Muscle of leg (tissue), 11 donors: ENCODE results near the gene TRAM2. TPM values are rescaled to one million over a fixed set of nuclear protein-coding genes. Genes with fewer than 3 reads are reported as not detected.
A peak's percentile ranks its signal among the peaks of the same experiment; 100 is the strongest.

ENCODE experiments used
- DNase-seq: peaks from one replicate; pipeline ENCODE4 v3.0.0; 2013
- H3K27ac ChIP-seq: one replicate; pipeline ENCODE4 v1.5.1; 2013; ENCODE audit warnings: mild to moderate bottlenecking, low read length, control low read depth
- H3K27me3 ChIP-seq: one replicate; pipeline ENCODE4 v1.6.1; 2013; ENCODE audit warnings: low read length; ENCODE audit not compliant: control insufficient read depth, insufficient read depth
- H3K36me3 ChIP-seq: one replicate; pipeline ENCODE4 v1.6.1; 2013; ENCODE audit warnings: low read length; ENCODE audit not compliant: control insufficient read depth, insufficient read depth
- H3K4me1 ChIP-seq: one replicate; pipeline ENCODE4 v1.6.1; 2013; ENCODE audit warnings: low read length; ENCODE audit not compliant: control insufficient read depth, insufficient read depth
- H3K4me3 ChIP-seq: one replicate; pipeline ENCODE4 v1.5.1; 2013; ENCODE audit warnings: low read length, control low read depth
- H3K9me3 ChIP-seq: replicated peaks from 2 replicates; pipeline ENCODE4 v1.6.1; 2013; ENCODE audit warnings: low read depth, low read length; ENCODE audit not compliant: control insufficient read depth
- WGBS: methylation state at CpG from one replicate; pipeline ENCODE4 v1.1.5; 2013; ENCODE audit warnings: missing lambda C conversion rate; ENCODE audit not compliant: insufficient coverage; 5-methylcytosine and 5-hydroxymethylcytosine counted together
- polyA plus RNA-seq, 8 donors: library from polyadenylated mRNA; unstranded; fragments of 120-200 nt; gene quantifications; one replicate each; pipeline versions ENCODE4 v1.2.1 to v1.2.3, GENCODE V29; 2013; ENCODE audit warnings: inconsistent platforms in 1 of 8, low replicate concordance in 1 of 8; ENCODE audit not compliant: insufficient read length in 8 of 8, insufficient read depth in 1 of 8
- total RNA-seq: library from RNA; stranded (reverse); fragments of 120-200 nt; gene quantifications from one replicate; pipeline ENCODE4 v1.2.4, GENCODE V29; 2013

The TRAM2 gene
- total and polyA plus RNA-seq, 9 donors, result 15.8 to 32.7 (median 21.6) TPM

- WGBS, result no CpG with 5 or more reads among the region's 5 CpGs
- Histone ChIP-seq H3K27me3 (no peaks in the 10 kb centered on the region), H3K27ac (peak overlapping the region; percentile 65), H3K4me1 (peaks cover 46% of the 10 kb centered on the region), H3K9me3 (no peaks in the 10 kb centered on the region), H3K36me3 (no peaks in the 10 kb centered on the region), H3K4me3 (no peak overlapping the region)
- peak; percentile 57 for DNase-seq
Observed at GRCh38 chr6:52555518-52556233, 21.2 kb downstream of the TRAM2 start.

- H3K36me3 ChIP-seq, result no peaks in the 10 kb centered on the region
- peak overlapping the region; percentile 7 for H3K27ac ChIP-seq
- DNase-seq, result no peak
- no peaks in the 10 kb centered on the region for H3K27me3 ChIP-seq
- no peaks in the 10 kb centered on the region for H3K9me3 ChIP-seq
- WGBS, result 91% methylated on average over 5 of the region's 6 CpGs
- no peak overlapping the region for H3K4me3 ChIP-seq
- peaks cover 51% of the 10 kb centered on the region for H3K4me1 ChIP-seq
Observed at GRCh38 chr6:52554684-52555280, 22.1 kb downstream of the TRAM2 start.

- peaks cover 2% of the 10 kb centered on the region for H3K36me3 ChIP-seq
- H3K27me3 ChIP-seq, result no peaks in the 10 kb centered on the region
- WGBS, result 84% methylated on average over 2 of the region's 2 CpGs
- no peak overlapping the region for H3K4me3 ChIP-seq
- H3K27ac ChIP-seq, result no peak overlapping the region
- no peak for DNase-seq
- no peaks in the 10 kb centered on the region for H3K9me3 ChIP-seq
- H3K4me1 ChIP-seq, result peaks cover 54% of the 10 kb centered on the region
Observed at GRCh38 chr6:52553719-52554118, 23.1 kb downstream of the TRAM2 start.

- H3K4me3 ChIP-seq, result no peak overlapping the region
- DNase-seq, result no peak
- peaks cover 2% of the 10 kb centered on the region for H3K36me3 ChIP-seq
- WGBS, result 91% methylated on average over 1 of the region's 1 CpG
- peaks cover 58% of the 10 kb centered on the region for H3K4me1 ChIP-seq
- H3K27me3 ChIP-seq, result no peaks in the 10 kb centered on the region
- no peak overlapping the region for H3K27ac ChIP-seq
- no peaks in the 10 kb centered on the region for H3K9me3 ChIP-seq
Observed at GRCh38 chr6:52553158-52553557, 23.7 kb downstream of the TRAM2 start.

- peaks cover 58% of the 10 kb centered on the region for H3K4me1 ChIP-seq
- H3K4me3 ChIP-seq, result no peak overlapping the region
- no peaks in the 10 kb centered on the region for H3K9me3 ChIP-seq
- no peak for DNase-seq
- no peaks in the 10 kb centered on the region for H3K27me3 ChIP-seq
- H3K36me3 ChIP-seq, result peaks cover 2% of the 10 kb centered on the region
- peak overlapping the region; percentile 88 for H3K27ac ChIP-seq
- 0% methylated on average over 2 of the region's 6 CpGs for WGBS
Observed at GRCh38 chr6:52552278-52552643, 24.6 kb downstream of the TRAM2 start.

- Histone ChIP-seq H3K4me1 (peaks cover 60% of the 10 kb centered on the region), H3K27ac (peak overlapping the region; percentile 88), H3K36me3 (peaks cover 2% of the 10 kb centered on the region), H3K27me3 (no peaks in the 10 kb centered on the region), H3K4me3 (no peak overlapping the region), H3K9me3 (no peaks in the 10 kb centered on the region)
- peak; percentile 84 for DNase-seq
- 13% methylated on average over 9 of the region's 13 CpGs for WGBS
Observed at GRCh38 chr6:52551483-52552277, 25.2 kb downstream of the TRAM2 start.

- no peak for DNase-seq
- Histone ChIP-seq H3K27ac (peak overlapping the region; percentile 88), H3K36me3 (peaks cover 2% of the 10 kb centered on the region), H3K4me1 (peaks cover 54% of the 10 kb centered on the region), H3K9me3 (no peaks in the 10 kb centered on the region), H3K4me3 (no peak overlapping the region), H3K27me3 (no peaks in the 10 kb centered on the region)
- WGBS, result 94% methylated on average over 2 of the region's 5 CpGs
Observed at GRCh38 chr6:52550870-52551269, 26.0 kb downstream of the TRAM2 start.

GRCh38 chr6:52550014-52550575 lies 26.8 kb downstream of the TRAM2 start:
- H3K9me3 ChIP-seq, result no peaks in the 10 kb centered on the region
- H3K27me3 ChIP-seq, result no peaks in the 10 kb centered on the region
- no peak for DNase-seq
- H3K27ac ChIP-seq, result no peak overlapping the region
- 65% methylated on average over 4 of the region's 6 CpGs for WGBS
- peaks cover 55% of the 10 kb centered on the region for H3K4me1 ChIP-seq
- H3K36me3 ChIP-seq, result peaks cover 2% of the 10 kb centered on the region
- H3K4me3 ChIP-seq, result no peak overlapping the region

GRCh38 chr6:52549428-52549827 lies 27.4 kb downstream of the TRAM2 start:
- WGBS, result no CpG with 5 or more reads among the region's 4 CpGs
- Histone ChIP-seq H3K36me3 (peaks cover 2% of the 10 kb centered on the region), H3K4me3 (no peak overlapping the region), H3K27ac (no peak overlapping the region), H3K27me3 (no peaks in the 10 kb centered on the region), H3K4me1 (peaks cover 54% of the 10 kb centered on the region), H3K9me3 (no peaks in the 10 kb centered on the region)
- no peak for DNase-seq

- no peak for DNase-seq
- peaks cover 58% of the 10 kb centered on the region for H3K4me1 ChIP-seq
- no peak overlapping the region for H3K4me3 ChIP-seq
- no peaks in the 10 kb centered on the region for H3K9me3 ChIP-seq
- peaks cover 6% of the 10 kb centered on the region for H3K36me3 ChIP-seq
- WGBS, result 91% methylated on average over 4 of the region's 5 CpGs
- H3K27me3 ChIP-seq, result no peaks in the 10 kb centered on the region
- no peak overlapping the region for H3K27ac ChIP-seq
Observed at GRCh38 chr6:52548999-52549398, 27.9 kb downstream of the TRAM2 start.
